ENCODE measurements around the gene STRIP2. TPM values are rescaled to one million over a fixed set of nuclear protein-coding genes. Genes with fewer than 3 reads are reported as not detected.

The STRIP2 gene
- total RNA-seq, 1 donor from 2014 or later: 0.87 TPM

DNA sequence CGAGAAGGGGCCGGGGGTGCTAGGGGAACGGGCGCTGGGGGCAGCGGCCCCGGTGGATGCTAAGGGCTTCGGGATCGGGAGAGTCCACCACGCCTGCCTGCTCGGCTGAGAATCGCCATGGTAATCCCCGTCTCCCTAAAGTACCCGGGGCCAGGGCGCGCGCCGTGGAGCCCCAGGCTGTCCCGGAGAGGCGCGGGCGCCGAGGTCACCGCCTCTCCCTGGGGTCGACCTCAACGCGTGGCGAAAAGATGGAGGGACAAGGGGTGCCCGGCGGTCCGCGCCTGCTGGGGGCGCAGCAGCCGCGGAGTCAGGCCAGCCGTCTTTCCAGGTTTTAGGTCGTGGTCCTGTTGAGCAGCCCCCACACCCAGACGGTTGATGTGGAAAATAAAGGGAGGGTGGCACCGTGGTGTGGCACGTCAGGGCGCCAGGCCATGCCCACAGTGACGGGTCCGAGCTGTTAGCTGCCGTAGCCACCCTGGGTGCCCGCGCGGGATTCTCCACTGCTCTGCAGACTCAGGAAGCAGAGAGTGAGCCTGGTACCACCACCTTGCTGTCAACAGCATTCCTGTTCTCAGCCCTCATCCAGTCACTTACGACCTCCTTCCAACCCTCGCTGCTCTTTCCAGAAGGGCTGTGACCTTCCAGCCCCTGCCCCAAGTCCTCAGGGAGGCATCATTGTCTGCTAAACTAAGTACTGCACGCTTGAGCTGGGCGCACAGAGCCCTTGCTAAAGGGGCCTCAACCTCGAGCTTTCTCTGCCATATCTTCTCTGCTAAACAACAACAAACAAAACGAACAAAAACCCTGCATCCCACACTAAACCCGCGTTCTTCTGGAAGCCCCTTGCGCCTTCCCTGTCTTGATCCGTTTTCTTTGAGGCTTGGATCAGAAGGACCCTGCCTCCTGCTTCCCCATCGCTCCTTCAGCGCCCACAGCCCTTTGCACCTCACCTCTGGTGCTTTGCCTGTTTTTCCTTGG, 68.8 kb downstream of the STRIP2 start:
- peaks cover 9% of the 10 kb centered on the region for H3K4me1 Mint-ChIP-seq (ENCODE audit: low read depth)
- DNase-seq (ENCODE audit: low spot score): no peak

DNA sequence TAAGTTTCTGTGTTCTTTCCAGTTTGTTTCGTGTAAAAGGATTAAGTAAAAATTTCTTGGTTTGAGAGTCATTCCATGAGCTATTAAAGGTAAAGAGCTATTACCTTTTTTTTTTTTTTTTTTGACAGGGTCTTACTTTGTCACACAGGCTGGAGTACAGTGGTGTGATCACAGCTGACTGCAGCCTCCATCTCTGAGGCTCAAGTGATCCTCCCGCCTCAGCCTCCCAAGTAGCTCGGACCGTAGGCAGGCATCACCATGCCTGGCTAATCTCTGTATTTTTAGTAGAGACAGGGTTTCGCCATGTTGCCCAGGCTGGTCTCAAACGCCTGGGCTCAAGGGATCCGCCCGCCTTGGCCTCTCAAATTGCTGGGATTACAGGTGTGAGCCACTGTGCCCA, 69.5 kb downstream of the STRIP2 start:
- Mint-ChIP-seq H3K4me1 (ENCODE audit: low read depth) (peaks cover 9% of the 10 kb centered on the region), H3K27me3 (ENCODE audit: low read depth) (peaks cover 7% of the 10 kb centered on the region), H3K27ac (ENCODE audit: unreplicated experiment) (no peak overlapping the region), H3K9me3 (ENCODE audit: low read depth) (no peaks in the 10 kb centered on the region), H3K4me3 (ENCODE audit: unreplicated experiment) (peak overlapping the region; percentile 62), H3K36me3 (ENCODE audit: low read depth) (no peaks in the 10 kb centered on the region)
- DNase-seq (ENCODE audit: low spot score): no peak
- TF ChIP-seq, protein P1, sequence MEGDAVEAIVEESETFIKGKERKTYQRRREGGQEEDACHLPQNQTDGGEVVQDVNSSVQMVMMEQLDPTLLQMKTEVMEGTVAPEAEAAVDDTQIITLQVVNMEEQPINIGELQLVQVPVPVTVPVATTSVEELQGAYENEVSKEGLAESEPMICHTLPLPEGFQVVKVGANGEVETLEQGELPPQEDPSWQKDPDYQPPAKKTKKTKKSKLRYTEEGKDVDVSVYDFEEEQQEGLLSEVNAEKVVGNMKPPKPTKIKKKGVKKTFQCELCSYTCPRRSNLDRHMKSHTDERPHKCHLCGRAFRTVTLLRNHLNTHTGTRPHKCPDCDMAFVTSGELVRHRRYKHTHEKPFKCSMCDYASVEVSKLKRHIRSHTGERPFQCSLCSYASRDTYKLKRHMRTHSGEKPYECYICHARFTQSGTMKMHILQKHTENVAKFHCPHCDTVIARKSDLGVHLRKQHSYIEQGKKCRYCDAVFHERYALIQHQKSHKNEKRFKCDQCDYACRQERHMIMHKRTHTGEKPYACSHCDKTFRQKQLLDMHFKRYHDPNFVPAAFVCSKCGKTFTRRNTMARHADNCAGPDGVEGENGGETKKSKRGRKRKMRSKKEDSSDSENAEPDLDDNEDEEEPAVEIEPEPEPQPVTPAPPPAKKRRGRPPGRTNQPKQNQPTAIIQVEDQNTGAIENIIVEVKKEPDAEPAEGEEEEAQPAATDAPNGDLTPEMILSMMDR (IDR thresholded peaks at IDR 0.05): no peak

More for the DNA sequence above, 68.8 kb downstream of the STRIP2 start:
- TF ChIP-seq, protein P1 (IDR thresholded peaks at IDR 0.05): peak; percentile 55
- peaks cover 7% of the 10 kb centered on the region for H3K27me3 Mint-ChIP-seq (ENCODE audit: low read depth)
- H3K36me3 Mint-ChIP-seq (ENCODE audit: low read depth): no peaks in the 10 kb centered on the region
- peak overlapping the region; percentile 62 for H3K4me3 Mint-ChIP-seq (ENCODE audit: unreplicated experiment)
- H3K27ac Mint-ChIP-seq (ENCODE audit: unreplicated experiment): no peak overlapping the region
- H3K9me3 Mint-ChIP-seq (ENCODE audit: low read depth): no peaks in the 10 kb centered on the region

DNA sequence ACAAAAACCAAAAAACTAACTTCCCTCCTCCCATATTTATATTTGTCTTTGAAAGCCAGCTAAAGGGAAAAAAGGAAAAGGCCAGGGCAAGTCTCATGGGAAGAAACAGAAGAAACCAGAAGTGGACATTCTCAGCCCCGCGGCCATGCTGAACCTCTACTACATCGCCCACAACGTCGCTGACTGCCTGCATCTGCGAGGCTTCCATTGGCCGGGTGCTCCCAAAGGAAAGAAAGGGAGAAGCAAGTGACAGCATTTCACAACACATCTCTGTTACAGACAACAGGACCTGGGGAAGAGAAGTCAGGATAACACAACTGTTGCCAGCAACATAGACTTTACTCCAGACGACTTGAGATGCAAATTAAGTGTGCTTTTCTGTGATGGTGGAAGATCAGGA, 78.0 kb downstream of the STRIP2 start:
- Mint-ChIP-seq H3K27ac (ENCODE audit: unreplicated experiment) (no peak overlapping the region), H3K27me3 (ENCODE audit: low read depth) (peaks cover 16% of the 10 kb centered on the region), H3K4me1 (ENCODE audit: low read depth) (no peaks in the 10 kb centered on the region), H3K9me3 (ENCODE audit: low read depth) (no peaks in the 10 kb centered on the region), H3K4me3 (ENCODE audit: unreplicated experiment) (no peak overlapping the region), H3K36me3 (ENCODE audit: low read depth) (peaks cover 1% of the 10 kb centered on the region)
- no peak for DNase-seq (ENCODE audit: low spot score)
- TF ChIP-seq, protein P1 (IDR thresholded peaks at IDR 0.05): no peak

DNA sequence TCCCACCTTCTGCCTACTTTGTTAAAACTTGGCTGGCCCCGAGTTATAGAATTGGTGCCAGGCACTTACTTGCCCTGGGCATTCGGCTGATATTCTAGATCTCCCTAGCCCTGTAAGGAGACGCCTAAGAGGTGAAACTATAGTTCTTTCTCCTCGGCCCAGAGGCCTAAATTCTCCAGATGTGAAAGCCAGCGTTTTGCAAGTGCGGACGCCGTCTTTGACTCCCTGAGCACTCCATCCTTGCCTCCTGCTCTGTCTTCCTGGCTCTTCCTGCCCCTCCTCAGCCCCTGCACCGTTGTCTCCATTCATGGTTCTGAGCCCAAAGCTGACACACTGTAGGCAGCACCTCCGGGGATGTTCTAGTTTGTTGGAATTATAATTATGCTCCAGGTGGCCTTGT, 79.3 kb downstream of the STRIP2 start:
- TF ChIP-seq, protein P1 (IDR thresholded peaks at IDR 0.05): no peak
- no peaks in the 10 kb centered on the region for H3K4me1 Mint-ChIP-seq (ENCODE audit: low read depth)
- H3K36me3 Mint-ChIP-seq (ENCODE audit: low read depth): peaks cover 1% of the 10 kb centered on the region
- H3K9me3 Mint-ChIP-seq (ENCODE audit: low read depth): no peaks in the 10 kb centered on the region
- DNase-seq (ENCODE audit: low spot score): no peak
- peaks cover 15% of the 10 kb centered on the region for H3K27me3 Mint-ChIP-seq (ENCODE audit: low read depth)
- no peak overlapping the region for H3K4me3 Mint-ChIP-seq (ENCODE audit: unreplicated experiment)
- no peak overlapping the region for H3K27ac Mint-ChIP-seq (ENCODE audit: unreplicated experiment)

DNA sequence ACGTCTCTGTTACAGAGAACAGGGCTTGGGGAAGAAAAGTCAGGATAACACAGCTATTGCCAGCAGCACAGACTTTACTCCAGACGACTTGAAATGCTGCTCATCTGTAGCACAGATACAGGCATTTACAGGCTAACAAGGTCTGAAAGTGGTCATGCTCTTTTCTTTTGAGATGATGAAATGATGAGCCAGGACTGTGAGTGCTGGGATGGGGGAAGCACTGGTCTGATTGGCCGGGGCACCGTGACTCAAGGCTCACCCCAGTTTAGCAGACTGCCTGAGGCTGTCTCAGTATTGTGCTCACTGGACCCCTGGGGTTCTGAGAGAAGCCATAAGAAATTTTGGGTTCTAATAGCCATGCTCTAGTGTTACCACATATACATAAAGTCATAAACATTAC, 80.5 kb downstream of the STRIP2 start:
- H3K4me1 Mint-ChIP-seq (ENCODE audit: low read depth): no peaks in the 10 kb centered on the region
- TF ChIP-seq, protein P1 (IDR thresholded peaks at IDR 0.05): no peak
- peaks cover 15% of the 10 kb centered on the region for H3K27me3 Mint-ChIP-seq (ENCODE audit: low read depth)
- H3K36me3 Mint-ChIP-seq (ENCODE audit: low read depth): peaks cover 1% of the 10 kb centered on the region
- no peak overlapping the region for H3K4me3 Mint-ChIP-seq (ENCODE audit: unreplicated experiment)
- no peak overlapping the region for H3K27ac Mint-ChIP-seq (ENCODE audit: unreplicated experiment)
- no peaks in the 10 kb centered on the region for H3K9me3 Mint-ChIP-seq (ENCODE audit: low read depth)
- DNase-seq (ENCODE audit: low spot score): no peak

Data from chondrocyte (in vitro differentiated cells).